ENCODE data around the gene LRRK1.

The LRRK1 gene

GRCh38 chr15:100981086-100981485 lies 61.9 kb downstream of the LRRK1 start:
- no peak for DNase-seq

GRCh38 chr15:100983221-100983620 lies 64.1 kb downstream of the LRRK1 start:
- DNase-seq: no peak

- no peak for DNase-seq
Observed at GRCh38 chr15:100985401-100985800, 66.2 kb downstream of the LRRK1 start.

GRCh38 chr15:100986158-100986896 lies 67.2 kb downstream of the LRRK1 start:
- no peak for DNase-seq

GRCh38 chr15:100987143-100987542 lies 68.0 kb downstream of the LRRK1 start:
- DNase-seq: no peak

- no peak for DNase-seq
Observed at GRCh38 chr15:100988297-100988696, 69.1 kb downstream of the LRRK1 start.

GRCh38 chr15:100988857-100989256 lies 69.7 kb downstream of the LRRK1 start:
- no peak for DNase-seq

GRCh38 chr15:100994597-100995446 lies 75.7 kb downstream of the LRRK1 start:
- DNase-seq: no peak

GRCh38 chr15:100995471-100996430 lies 76.6 kb downstream of the LRRK1 start:
- no peak for DNase-seq

- no peak for DNase-seq
Observed at GRCh38 chr15:100997442-100997841, 78.3 kb downstream of the LRRK1 start.

- no peak for DNase-seq
Observed at GRCh38 chr15:100998630-100999029, 79.5 kb downstream of the LRRK1 start.

GRCh38 chr15:100999369-100999768 lies 80.2 kb downstream of the LRRK1 start:
- no peak for DNase-seq

- no peak for DNase-seq
Observed at GRCh38 chr15:101000271-101000681, 81.1 kb downstream of the LRRK1 start.

- DNase-seq: no peak
Observed at GRCh38 chr15:101001056-101001455, 81.9 kb downstream of the LRRK1 start.

GRCh38 chr15:101001796-101002195 lies 82.6 kb downstream of the LRRK1 start:
- DNase-seq: no peak

- peak; percentile 49 for DNase-seq
Observed at GRCh38 chr15:101003081-101003480, 83.9 kb downstream of the LRRK1 start.

- no peak for DNase-seq
Observed at GRCh38 chr15:101003706-101004105, 84.5 kb downstream of the LRRK1 start.

GRCh38 chr15:101004500-101004899 lies 85.3 kb downstream of the LRRK1 start:
- no peak for DNase-seq

- DNase-seq: no peak
Observed at GRCh38 chr15:101004986-101005747, 86.0 kb downstream of the LRRK1 start.

- DNase-seq: peak; percentile 18
Observed at GRCh38 chr15:101006931-101007691, 88.0 kb downstream of the LRRK1 start.

Measured in GF-D8 (cell line).